Neural progenitor cell (in vitro differentiated cells): ENCODE data around the gene PRKAG2. TPM values are rescaled to one million over a fixed set of nuclear protein-coding genes. Genes with fewer than 3 reads are reported as not detected.

Experiments
- DNase-seq: peaks from one replicate; pipeline ENCODE4 v3.0.0-alpha.2; 2016; ENCODE audit warnings: low spot score
- H2AFZ ChIP-seq: fragments of 200-600 bp; sonication (generic); replicated peaks from 2 replicates; pipeline ENCODE4 v1.6.1; 2016; ENCODE audit warnings: antibody characterized with exemption
- H3F3A ChIP-seq: fragments of 200-600 bp; sonication (generic); 2 replicates; pipeline ENCODE4 v1.6.1; 2016; ENCODE audit warnings: antibody characterized with exemption, low read depth
- H3K27ac ChIP-seq: fragments of 200-600 bp; sonication (generic); 2 replicates; pipeline ENCODE4 v1.5.1; 2016; ENCODE audit warnings: mild to moderate bottlenecking
- H3K27me3 ChIP-seq: fragments of 200-600 bp; sonication (generic); 2 replicates; pipeline ENCODE4 v1.6.1; 2016; ENCODE audit warnings: mild to moderate bottlenecking, moderate library complexity
- H3K36me3 ChIP-seq: fragments of 200-600 bp; sonication (generic); 2 replicates; pipeline ENCODE4 v1.5.1; 2016
- H3K4me1 ChIP-seq: fragments of 200-600 bp; sonication (generic); 2 replicates; pipeline ENCODE4 v1.6.1; 2016; ENCODE audit warnings: mixed run types
- H3K4me2 ChIP-seq: fragments of 200-600 bp; sonication (generic); 2 replicates; pipeline ENCODE4 v1.6.1; 2016
- H3K4me3 ChIP-seq: fragments of 200-600 bp; sonication (generic); 2 replicates; pipeline ENCODE4 v1.5.1; 2016
- H3K79me2 ChIP-seq: fragments of 200-600 bp; sonication (generic); 2 replicates; pipeline ENCODE4 v1.6.1; 2016; ENCODE audit warnings: low read depth
- H3K9ac ChIP-seq: fragments of 200-600 bp; sonication (generic); 2 replicates; pipeline ENCODE4 v1.6.1; 2016
- H3K9me3 ChIP-seq: fragments of 200-600 bp; sonication (generic); 2 replicates; pipeline ENCODE4 v1.5.1; 2016; ENCODE audit warnings: low read depth
- H4K20me1 ChIP-seq: fragments of 200-600 bp; sonication (generic); 2 replicates; pipeline ENCODE4 v1.6.1; 2016; ENCODE audit warnings: low read depth
- H3K27ac Mint-ChIP-seq: 3 replicates; pipeline ENCODE4 v1.8.0; 2021; ENCODE audit warnings: mixed read lengths
- H3K27me3 Mint-ChIP-seq: 2 replicates; pipeline ENCODE4 v1.8.0; 2022; ENCODE audit warnings: low read depth, mild to moderate bottlenecking, inconsistent platforms, moderate library complexity, mixed read lengths; ENCODE audit not compliant: insufficient read depth
- H3K36me3 Mint-ChIP-seq: 3 replicates; pipeline ENCODE4 v1.8.0; 2021; ENCODE audit warnings: mixed read lengths
- H3K4me1 Mint-ChIP-seq: 3 replicates; pipeline ENCODE4 v1.8.0; 2021; ENCODE audit warnings: mixed read lengths
- H3K4me3 Mint-ChIP-seq: 3 replicates; pipeline ENCODE4 v1.8.0; 2021; ENCODE audit warnings: mild to moderate bottlenecking, moderate library complexity, mixed read lengths
- H3K9me3 Mint-ChIP-seq: 3 replicates; pipeline ENCODE4 v1.8.0; 2020; ENCODE audit warnings: mixed read lengths
- CTCF ChIP-seq: fragments of 200-600 bp; sonication (generic); IDR thresholded peaks from 2 replicates; pipeline ENCODE4 v1.5.1; 2017; ENCODE audit warnings: antibody characterized with exemption, mild to moderate bottlenecking
- EZH2 ChIP-seq: fragments of 200-600 bp; sonication (generic); IDR thresholded peaks from 2 replicates; pipeline ENCODE4 v1.6.1; 2017; ENCODE audit warnings: antibody characterized with exemption, mild to moderate bottlenecking, moderate library complexity
- EZH2phosphoT487 ChIP-seq: fragments of 200-600 bp; sonication (generic); IDR thresholded peaks from 2 replicates; pipeline ENCODE4 v1.6.1; 2017; ENCODE audit warnings: antibody characterized with exemption
- total RNA-seq: library from RNA; depleted of rRNA; stranded (reverse); fragments of >200 nt; gene quantifications from 2 replicates; pipeline ENCODE4 v1.2.3, GENCODE V29; 2015; ENCODE audit warnings: low replicate concordance

Gene PRKAG2
- total RNA-seq, 1 donor from 2014 or later = 11.4 TPM

GRCh38 chr7:151542606-151543130 lies 334.2 kb downstream of the PRKAG2 start:
- H3K27me3 Mint-ChIP-seq = peaks cover 4% of the 10 kb centered on the region
- Histone ChIP-seq H3K36me3 (no peaks in the 10 kb centered on the region), H3F3A (peaks cover 16% of the 10 kb centered on the region), H3K9me3 (no peaks in the 10 kb centered on the region), H3K4me2 (no peak overlapping the region), H3K9ac (no peak overlapping the region), H3K27ac (no peak overlapping the region), H4K20me1 (no peaks in the 10 kb centered on the region), H3K27me3 (no peaks in the 10 kb centered on the region), H2AFZ (no peak overlapping the region), H3K79me2 (no peaks in the 10 kb centered on the region), H3K4me1 (peaks cover 8% of the 10 kb centered on the region), H3K4me3 (no peak overlapping the region)
- H3K4me3 Mint-ChIP-seq = no peak overlapping the region
- H3K27ac Mint-ChIP-seq = peak overlapping the region; percentile 80
- TF ChIP-seq EZH2 (no peak), CTCF (no peak), EZH2phosphoT487 (no peak)
- H3K4me1 Mint-ChIP-seq = peaks cover 42% of the 10 kb centered on the region
- no peaks in the 10 kb centered on the region for H3K9me3 Mint-ChIP-seq
- no peaks in the 10 kb centered on the region for H3K36me3 Mint-ChIP-seq
- no peak for DNase-seq

- no peak overlapping the region for H3K9ac ChIP-seq
- H2AFZ ChIP-seq = no peak overlapping the region
- H3K36me3 Mint-ChIP-seq = no peaks in the 10 kb centered on the region
- H3K4me3 Mint-ChIP-seq = no peak overlapping the region
- H4K20me1 ChIP-seq = no peaks in the 10 kb centered on the region
- H3K4me1 ChIP-seq = peaks cover 8% of the 10 kb centered on the region
- peaks cover 16% of the 10 kb centered on the region for H3F3A ChIP-seq
- TF ChIP-seq EZH2 (no peak), CTCF (no peak), EZH2phosphoT487 (no peak)
- no peaks in the 10 kb centered on the region for H3K9me3 ChIP-seq
- H3K79me2 ChIP-seq = no peaks in the 10 kb centered on the region
- peak overlapping the region; percentile 61 for H3K27ac Mint-ChIP-seq
- no peaks in the 10 kb centered on the region for H3K9me3 Mint-ChIP-seq
- H3K27ac ChIP-seq = no peak overlapping the region
- peaks cover 7% of the 10 kb centered on the region for H3K27me3 Mint-ChIP-seq
- peaks cover 47% of the 10 kb centered on the region for H3K4me1 Mint-ChIP-seq
- no peaks in the 10 kb centered on the region for H3K27me3 ChIP-seq
- no peak overlapping the region for H3K4me2 ChIP-seq
- H3K4me3 ChIP-seq = no peak overlapping the region
- DNase-seq = no peak
- no peaks in the 10 kb centered on the region for H3K36me3 ChIP-seq
Observed at GRCh38 chr7:151541709-151542499, 335.0 kb downstream of the PRKAG2 start.

- Mint-ChIP-seq H3K4me3 (peak overlapping the region; percentile 35), H3K36me3 (no peaks in the 10 kb centered on the region), H3K4me1 (peaks cover 47% of the 10 kb centered on the region), H3K9me3 (peaks cover 2% of the 10 kb centered on the region), H3K27ac (peak overlapping the region; percentile 100), H3K27me3 (peaks cover 11% of the 10 kb centered on the region)
- no peak for TF ChIP-seq EZH2
- no peak for TF ChIP-seq EZH2phosphoT487
- no peak overlapping the region for H3K4me2 ChIP-seq
- no peak overlapping the region for H3K27ac ChIP-seq
- H3K9ac ChIP-seq = no peak overlapping the region
- H3F3A ChIP-seq = peaks cover 16% of the 10 kb centered on the region
- H3K9me3 ChIP-seq = no peaks in the 10 kb centered on the region
- H3K4me3 ChIP-seq = no peak overlapping the region
- no peaks in the 10 kb centered on the region for H3K27me3 ChIP-seq
- no peak overlapping the region for H2AFZ ChIP-seq
- H4K20me1 ChIP-seq = no peaks in the 10 kb centered on the region
- peaks cover 8% of the 10 kb centered on the region for H3K4me1 ChIP-seq
- no peak for DNase-seq
- H3K79me2 ChIP-seq = no peaks in the 10 kb centered on the region
- H3K36me3 ChIP-seq = no peaks in the 10 kb centered on the region
Observed at GRCh38 chr7:151540146-151540545, 336.8 kb downstream of the PRKAG2 start.
